Osteoblast (primary cell): ENCODE results near the gene EFS. TPM values are rescaled to one million over a fixed set of nuclear protein-coding genes. Genes with fewer than 3 reads are reported as not detected.

Experiments
- DNase-seq: peaks from one replicate; pipeline ENCODE4 v3.0.0; 2011; ENCODE audit warnings: low spot score, mixed read lengths; ENCODE audit not compliant: insufficient read length; ENCODE audit errors: missing footprints
- H2AFZ ChIP-seq: 2 replicates; pipeline ENCODE4 v1.6.0; 2011; ENCODE audit warnings: mild to moderate bottlenecking, low read length
- H3K27ac ChIP-seq: 2 replicates; pipeline ENCODE4 v1.5.1; 2011; ENCODE audit warnings: mild to moderate bottlenecking, low read depth, low read length, moderate library complexity
- H3K27me3 ChIP-seq: 2 replicates; pipeline ENCODE4 v1.6.0; 2012; ENCODE audit warnings: mild to moderate bottlenecking, control low read depth, inconsistent platforms, low read length, moderate library complexity; ENCODE audit not compliant: insufficient read depth
- H3K36me3 ChIP-seq: 2 replicates; pipeline ENCODE4 v1.5.1; 2011; ENCODE audit warnings: mild to moderate bottlenecking, low read length, control low read depth, moderate library complexity; ENCODE audit not compliant: insufficient read depth
- H3K4me1 ChIP-seq: 2 replicates; pipeline ENCODE4 v1.5.1; 2011; ENCODE audit warnings: mild to moderate bottlenecking, low read length, control low read depth, moderate library complexity; ENCODE audit not compliant: insufficient read depth
- H3K4me2 ChIP-seq: 2 replicates; pipeline ENCODE4 v1.6.0; 2011; ENCODE audit warnings: mild to moderate bottlenecking, low read length; ENCODE audit not compliant: insufficient read depth
- H3K4me3 ChIP-seq: fragments of 200-600 bp; sonication (generic); 3 replicates; pipeline ENCODE4 v1.5.1; 2012; ENCODE audit warnings: mild to moderate bottlenecking, low read length, inconsistent platforms; ENCODE audit not compliant: insufficient read depth
- H3K79me2 ChIP-seq: 2 replicates; pipeline ENCODE4 v1.6.0; 2012; ENCODE audit warnings: mild to moderate bottlenecking, low read length, control low read depth, inconsistent platforms; ENCODE audit not compliant: insufficient read depth
- H3K9me3 ChIP-seq: 2 replicates; pipeline ENCODE4 v1.5.1; 2011; ENCODE audit warnings: low read depth, low read length, control low read depth
- H4K20me1 ChIP-seq: 2 replicates; pipeline ENCODE4 v1.6.0; 2012; ENCODE audit warnings: mild to moderate bottlenecking, low read length, control low read depth; ENCODE audit not compliant: insufficient read depth
- CTCF ChIP-seq: IDR thresholded peaks from 2 replicates; pipeline ENCODE4 v1.5.1; 2011; ENCODE audit warnings: mild to moderate bottlenecking, low read depth, low read length, moderate library complexity; ENCODE audit errors: extremely low read depth
- total RNA-seq: library from RNA; depleted of rRNA; stranded (reverse); fragments of >200 nt; gene quantifications from 2 replicates; pipeline ENCODE4 v1.2.3, GENCODE V29; 2012

Gene EFS
- total RNA-seq, 1 donor: 9.8 TPM

- TF ChIP-seq CTCF: no peak
- Histone ChIP-seq H3K79me2 (no peaks in the 10 kb centered on the region), H4K20me1 (peaks cover 5% of the 10 kb centered on the region), H3K36me3 (peaks cover 6% of the 10 kb centered on the region), H3K4me1 (peaks cover 7% of the 10 kb centered on the region), H3K27ac (no peak within 1 kb of the TSS), H3K27me3 (no peaks in the 10 kb centered on the region), H2AFZ (peak within 1 kb of the TSS; percentile 30), H3K4me2 (peak within 1 kb of the TSS; percentile 83), H3K9me3 (no peaks in the 10 kb centered on the region), H3K4me3 (peak within 1 kb of the TSS; percentile 79)
- peak; percentile 98 for DNase-seq
These were observed 12.2 kb downstream of the EFS start, which contains the start of gene SLC22A17 for GRCh38 chr14:23352506-23353432. Gene SLC22A17, minus strand, starts transcription at chr14:23352887.

GRCh38 chr14:23351681-23352505 lies 13.1 kb downstream of the EFS start:
- H3K4me2 ChIP-seq: peak overlapping the region; percentile 83
- DNase-seq: peak; percentile 85

GRCh38 chr14:23349156-23349845 lies 15.7 kb downstream of the EFS start:
- no peak for TF ChIP-seq CTCF
- H3K4me3 ChIP-seq: no peak overlapping the region

More at GRCh38 chr14:23351681-23352505, 13.1 kb downstream of the EFS start:
- H3K36me3 ChIP-seq: no peaks in the 10 kb centered on the region
- no peak overlapping the region for H3K27ac ChIP-seq
- H3K4me3 ChIP-seq: peak overlapping the region; percentile 79
- TF ChIP-seq CTCF: no peak
- H3K79me2 ChIP-seq: no peaks in the 10 kb centered on the region
- H3K9me3 ChIP-seq: no peaks in the 10 kb centered on the region
- H2AFZ ChIP-seq: peak overlapping the region; percentile 30
- H4K20me1 ChIP-seq: peaks cover 5% of the 10 kb centered on the region
- H3K27me3 ChIP-seq: no peaks in the 10 kb centered on the region
- H3K4me1 ChIP-seq: peaks cover 7% of the 10 kb centered on the region

More at GRCh38 chr14:23349156-23349845, 15.7 kb downstream of the EFS start:
- Histone ChIP-seq H4K20me1 (peaks cover 5% of the 10 kb centered on the region), H3K4me2 (no peak overlapping the region), H3K79me2 (no peaks in the 10 kb centered on the region), H3K27me3 (no peaks in the 10 kb centered on the region), H3K36me3 (no peaks in the 10 kb centered on the region), H3K27ac (no peak overlapping the region), H3K4me1 (peaks cover 7% of the 10 kb centered on the region), H3K9me3 (no peaks in the 10 kb centered on the region), H2AFZ (no peak overlapping the region)
- peak; percentile 74 for DNase-seq
